Measurements from ENCODE around the gene TFDP2.
"Not testable (repeated sequence)": the region's sequence is repeated elsewhere in the genome, so short reads cannot be mapped to it uniquely, and the experiment has no call there.

TFDP2 gene

DNA sequence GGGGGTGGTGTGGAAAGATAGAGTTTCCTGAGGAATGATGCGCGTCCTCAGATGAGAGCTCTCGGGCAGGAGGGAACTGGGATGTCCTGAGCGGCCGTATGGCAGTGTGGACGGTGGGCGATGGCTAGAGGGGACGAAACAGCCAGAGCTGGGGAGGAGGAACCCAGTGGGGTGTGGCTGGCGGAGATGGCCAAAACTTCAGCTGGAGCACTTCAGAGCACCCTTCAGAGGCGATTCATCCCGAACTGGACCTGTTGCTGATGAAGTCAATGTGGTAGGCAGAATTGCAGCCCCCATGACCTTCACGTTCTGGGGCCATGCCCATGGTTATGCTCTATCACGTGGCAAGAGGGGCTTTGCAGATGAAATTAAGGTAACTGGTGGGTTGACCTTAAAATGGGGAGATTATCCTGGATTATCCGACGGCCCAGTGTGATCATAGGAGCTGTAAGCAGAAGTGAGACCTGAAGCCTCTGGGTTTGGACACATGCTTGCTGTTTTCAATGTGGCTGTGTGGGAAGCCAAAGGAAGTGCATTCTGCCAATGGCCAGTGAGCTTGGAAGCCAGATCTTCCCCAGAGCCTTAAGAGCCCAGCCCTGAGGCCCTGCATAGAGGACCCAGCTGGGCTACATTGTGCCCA lies 220.6 kb downstream of the TFDP2 start:
- TF ChIP-seq ZNF776 (tag by site-specific recombination; IDR thresholded peaks at IDR 0.05; ENCODE audit: borderline replicate concordance) (no peak), SCRT2 (tag by site-specific recombination; IDR thresholded peaks at IDR 0.05) (peak; percentile 73), SETDB1 (IDR thresholded peaks at IDR 0.05; ENCODE audit: insufficient read length, low read length) (no peak), ZNF677 (tag by site-specific recombination; IDR thresholded peaks at IDR 0.05) (no peak), SCRT1 (tag by site-specific recombination; IDR thresholded peaks at IDR 0.05; ENCODE audit: borderline replicate concordance) (0 out of 2 replicates have a peak, but pooled peaks have one; percentile 8), ZNF549 (tag by site-specific recombination; IDR thresholded peaks at IDR 0.05) (no peak), ZNF292 (tag by site-specific recombination; IDR thresholded peaks at IDR 0.05; ENCODE audit: borderline replicate concordance, low read depth) (no peak)
- TF ChIP-seq, protein P1, sequence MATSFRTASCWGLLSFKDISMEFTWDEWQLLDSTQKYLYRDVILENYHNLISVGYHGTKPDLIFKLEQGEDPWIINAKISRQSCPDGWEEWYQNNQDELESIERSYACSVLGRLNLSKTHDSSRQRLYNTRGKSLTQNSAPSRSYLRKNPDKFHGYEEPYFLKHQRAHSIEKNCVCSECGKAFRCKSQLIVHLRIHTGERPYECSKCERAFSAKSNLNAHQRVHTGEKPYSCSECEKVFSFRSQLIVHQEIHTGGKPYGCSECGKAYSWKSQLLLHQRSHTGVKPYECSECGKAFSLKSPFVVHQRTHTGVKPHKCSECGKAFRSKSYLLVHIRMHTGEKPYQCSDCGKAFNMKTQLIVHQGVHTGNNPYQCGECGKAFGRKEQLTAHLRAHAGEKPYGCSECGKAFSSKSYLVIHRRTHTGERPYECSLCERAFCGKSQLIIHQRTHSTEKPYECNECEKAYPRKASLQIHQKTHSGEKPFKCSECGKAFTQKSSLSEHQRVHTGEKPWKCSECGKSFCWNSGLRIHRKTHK (tag by site-specific recombination; IDR thresholded peaks at IDR 0.05), result no peak
- TF ChIP-seq, protein P2, sequence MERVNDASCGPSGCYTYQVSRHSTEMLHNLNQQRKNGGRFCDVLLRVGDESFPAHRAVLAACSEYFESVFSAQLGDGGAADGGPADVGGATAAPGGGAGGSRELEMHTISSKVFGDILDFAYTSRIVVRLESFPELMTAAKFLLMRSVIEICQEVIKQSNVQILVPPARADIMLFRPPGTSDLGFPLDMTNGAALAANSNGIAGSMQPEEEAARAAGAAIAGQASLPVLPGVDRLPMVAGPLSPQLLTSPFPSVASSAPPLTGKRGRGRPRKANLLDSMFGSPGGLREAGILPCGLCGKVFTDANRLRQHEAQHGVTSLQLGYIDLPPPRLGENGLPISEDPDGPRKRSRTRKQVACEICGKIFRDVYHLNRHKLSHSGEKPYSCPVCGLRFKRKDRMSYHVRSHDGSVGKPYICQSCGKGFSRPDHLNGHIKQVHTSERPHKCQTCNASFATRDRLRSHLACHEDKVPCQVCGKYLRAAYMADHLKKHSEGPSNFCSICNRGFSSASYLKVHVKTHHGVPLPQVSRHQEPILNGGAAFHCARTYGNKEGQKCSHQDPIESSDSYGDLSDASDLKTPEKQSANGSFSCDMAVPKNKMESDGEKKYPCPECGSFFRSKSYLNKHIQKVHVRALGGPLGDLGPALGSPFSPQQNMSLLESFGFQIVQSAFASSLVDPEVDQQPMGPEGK (tag by site-specific recombination; IDR thresholded peaks at IDR 0.05), result no peak

DNA sequence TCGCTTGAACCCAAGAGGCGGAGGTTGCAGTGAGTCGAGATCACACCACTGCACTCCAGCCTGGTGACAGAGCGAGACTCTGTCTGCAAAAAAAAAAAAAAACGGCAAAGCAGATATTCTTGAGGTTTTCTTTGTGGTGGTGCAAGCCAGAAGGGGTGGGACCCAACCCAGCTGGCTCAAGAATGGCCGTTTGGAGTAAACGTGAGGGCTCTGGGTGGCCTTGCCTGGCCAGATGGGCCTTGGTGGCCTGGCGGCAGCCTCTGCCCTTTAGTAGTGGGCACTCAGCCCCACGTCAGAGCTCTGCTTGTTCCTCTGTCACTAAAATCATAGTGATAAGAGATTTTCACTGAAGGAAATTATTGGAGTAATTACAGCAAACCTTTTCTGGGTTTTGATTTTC lies 222.4 kb downstream of the TFDP2 start:
- TF ChIP-seq ZBTB20 (tag by site-specific recombination; IDR thresholded peaks at IDR 0.05) (no peak), ZNF311 (tag by site-specific recombination; IDR thresholded peaks at IDR 0.05; ENCODE audit: borderline replicate concordance) (no peak), GLIS2 (tag by site-specific recombination; IDR thresholded peaks at IDR 0.05) (no peak)
- POLR2A ChIA-PET, result no interaction called here
- H3K4me3 ChIP-seq (ENCODE audit: low read depth, low read length), result no peak overlapping the region
- no peaks in the 10 kb centered on the region for H3K9me3 ChIP-seq (ENCODE audit: control insufficient read depth, insufficient read depth, low read depth, low read length)
- CTCF ChIA-PET, result no interaction called here
- peaks cover 0 to 33% of the 10 kb centered on the region in 2 experiments; a peak in 2 of 3 replicates for H3K36me3 ChIP-seq (ENCODE audit: control insufficient read depth in 2 of 2, insufficient read depth in 1 of 2, low read length in 2 of 2)
- no peak overlapping the region for H3K27ac ChIP-seq (ENCODE audit: extremely low read depth, low read depth, low read length)
- H3K4me1 ChIP-seq (ENCODE audit: control insufficient read depth, insufficient read depth, low read length), result no peaks in the 10 kb centered on the region

More for the DNA sequence above, 220.6 kb downstream of the TFDP2 start:
- Histone ChIP-seq H3K27ac (ENCODE audit: extremely low read depth, low read depth, low read length) (no peak overlapping the region), H3K9me3 (ENCODE audit: control insufficient read depth, insufficient read depth, low read depth, low read length) (no peaks in the 10 kb centered on the region), H3K36me3 (ENCODE audit: control insufficient read depth in 2 of 2, insufficient read depth in 1 of 2, low read length in 2 of 2) (peaks cover 0 to 22% of the 10 kb centered on the region in 2 experiments; a peak in 1 of 3 replicates), H3K4me1 (ENCODE audit: control insufficient read depth, insufficient read depth, low read length) (no peaks in the 10 kb centered on the region), H3K4me3 (ENCODE audit: low read depth, low read length) (no peak overlapping the region)
- ChIA-PET POLR2A (no interaction called here), CTCF (interaction anchor here (1.1 kb wide), 1 partner anchor 12 kb away, joined by 6 read pairs; no protein-coding TSS in a partner anchor)

DNA sequence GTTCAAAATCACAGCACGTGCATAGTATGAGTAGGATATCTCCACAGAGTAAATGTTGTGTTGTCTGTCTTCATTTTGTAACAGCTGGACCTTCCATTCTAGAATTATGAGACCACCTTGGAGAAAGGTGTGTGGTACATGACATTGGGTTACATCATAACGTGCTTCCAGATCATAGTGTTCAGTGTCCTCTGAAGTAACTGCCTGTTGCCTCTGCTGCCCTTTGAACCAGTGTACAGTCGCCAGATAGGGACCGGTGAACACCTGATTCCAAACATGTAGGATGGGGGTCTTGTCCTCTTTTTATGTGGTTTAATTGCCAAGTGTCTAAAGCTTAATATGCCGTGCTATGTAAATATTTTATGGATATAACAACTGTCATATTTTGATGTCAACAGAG lies 223.7 kb downstream of the TFDP2 start:
- H3K9me3 ChIP-seq (ENCODE audit: control insufficient read depth, insufficient read depth, low read depth, low read length); H3K4me1 ChIP-seq (ENCODE audit: control insufficient read depth, insufficient read depth, low read length); H3K4me3 ChIP-seq (ENCODE audit: low read depth, low read length); POLR2A ChIA-PET; CTCF ChIA-PET; H3K27ac ChIP-seq (ENCODE audit: extremely low read depth, low read depth, low read length): not testable (repeated sequence)
- peaks cover 0 to 43% of the 10 kb centered on the region in 2 experiments; a peak in 2 of 3 replicates for H3K36me3 ChIP-seq (ENCODE audit: control insufficient read depth in 2 of 2, insufficient read depth in 1 of 2, low read length in 2 of 2)

DNA sequence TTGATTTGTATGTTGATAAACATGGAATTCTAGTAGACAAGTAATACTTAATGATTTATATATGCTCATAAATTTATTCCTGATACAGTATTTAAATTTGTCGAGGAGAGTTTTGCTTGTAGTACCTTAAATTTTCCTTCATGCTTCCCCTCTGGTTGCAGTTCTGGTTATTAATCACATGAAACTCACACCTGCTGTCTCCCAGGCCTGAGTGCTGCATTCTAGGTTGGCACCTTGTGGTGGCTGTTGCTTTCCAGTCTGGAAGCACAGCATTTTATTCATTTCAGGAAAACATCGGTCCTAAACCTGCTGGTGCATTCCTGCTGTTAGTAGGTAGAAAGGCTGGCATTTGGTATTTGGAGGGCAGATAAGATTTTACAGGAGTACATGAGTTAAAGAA lies 228.0 kb downstream of the TFDP2 start:
- H3K4me1 ChIP-seq (ENCODE audit: control insufficient read depth, insufficient read depth, low read length), result no peaks in the 10 kb centered on the region
- no peak overlapping the region for H3K4me3 ChIP-seq (ENCODE audit: low read depth, low read length)
- H3K9me3 ChIP-seq (ENCODE audit: control insufficient read depth, insufficient read depth, low read depth, low read length), result no peaks in the 10 kb centered on the region
- CTCF ChIA-PET, result interaction anchor here (1.4 kb wide), 1 partner anchor 8 kb away, joined by 5 read pairs; no protein-coding TSS in a partner anchor
- H3K27ac ChIP-seq (ENCODE audit: extremely low read depth, low read depth, low read length), result no peak overlapping the region
- POLR2A ChIA-PET, result no interaction called here
- peaks cover 0 to 64% of the 10 kb centered on the region in 2 experiments; a peak in 2 of 3 replicates for H3K36me3 ChIP-seq (ENCODE audit: control insufficient read depth in 2 of 2, insufficient read depth in 1 of 2, low read length in 2 of 2)
- TF ChIP-seq ZNF791 (tag by site-specific recombination; IDR thresholded peaks at IDR 0.05) (no peak), YY1 (tag by site-specific recombination; IDR thresholded peaks at IDR 0.05) (no peak), ZFHX2 (tag by site-specific recombination; conservative IDR thresholded peaks at IDR 0.05) (no peak), ZNF626 (tag by site-specific recombination; IDR thresholded peaks at IDR 0.05) (no peak), ZNF837 (tag by site-specific recombination; IDR thresholded peaks at IDR 0.05) (no peak), ZNF23 (tag by site-specific recombination; IDR thresholded peaks at IDR 0.05; ENCODE audit: borderline replicate concordance) (no peak), ZNF37A (tag by site-specific recombination; IDR thresholded peaks at IDR 0.05) (no peak), ZNF624 (tag by site-specific recombination; IDR thresholded peaks at IDR 0.05) (no peak), ZBTB1 (tag by site-specific recombination; IDR thresholded peaks at IDR 0.05) (no peak), ZNF843 (tag by site-specific recombination; IDR thresholded peaks at IDR 0.05) (no peak)
